Measurements from ENCODE around the gene YJU2.
A peak's percentile ranks its signal among the peaks of the same experiment; 100 is the strongest.
"Not testable (repeated sequence)": the region's sequence is repeated elsewhere in the genome, so short reads cannot be mapped to it uniquely, and the experiment has no call there.

YJU2 gene

DNA sequence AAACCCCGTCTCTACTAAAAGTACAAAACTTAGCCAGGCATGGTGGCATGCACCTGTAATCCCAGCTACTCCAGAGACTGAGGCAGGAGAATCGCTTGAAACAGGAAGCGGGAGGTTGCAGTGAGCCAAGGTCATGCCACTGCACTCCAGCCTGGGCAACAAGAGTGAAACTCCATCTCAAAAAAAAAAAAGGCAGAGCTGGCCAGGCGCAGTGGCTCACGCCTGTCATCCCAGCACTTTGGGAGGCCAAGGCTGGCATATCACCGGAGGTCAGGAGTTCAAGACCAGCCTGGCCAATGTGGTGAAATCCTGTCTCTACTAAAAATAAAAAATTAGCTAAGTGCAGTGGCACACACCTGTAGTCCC, 27.4 kb downstream of the YJU2 start:
- H3K4me3 Mint-ChIP-seq, H3K27ac Mint-ChIP-seq, H3K4me1 Mint-ChIP-seq, H3K9me3 Mint-ChIP-seq, ATAC-seq: not testable (repeated sequence)
- Mint-ChIP-seq H3K36me3 (peaks cover 18% of the 10 kb centered on the region), H3K27me3 (peaks cover 17% of the 10 kb centered on the region)

DNA sequence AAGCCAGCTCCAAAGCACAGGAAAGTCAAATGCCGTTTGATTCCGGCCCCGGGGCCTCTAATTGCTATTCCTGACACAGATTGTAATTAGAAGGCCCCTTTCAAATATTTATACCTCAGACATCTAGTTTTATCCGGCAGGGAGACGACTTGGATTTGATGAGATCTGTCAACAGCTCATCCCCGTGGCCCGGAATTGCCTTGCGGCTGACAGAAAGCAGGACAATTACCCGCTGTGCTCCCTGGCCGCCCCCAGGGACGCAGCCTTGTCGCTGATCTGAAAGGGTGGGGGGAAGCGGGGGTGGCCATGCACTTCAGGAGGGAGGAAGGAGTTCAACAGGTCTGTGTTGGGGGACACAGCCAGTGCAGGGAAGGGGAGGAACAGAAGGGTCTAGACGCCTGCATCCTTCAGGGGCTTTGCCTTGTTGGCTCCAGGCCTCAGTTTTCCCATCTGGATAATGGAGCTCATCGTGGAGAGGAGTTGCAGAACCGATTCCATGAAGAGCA, 30.4 kb downstream of the YJU2 start:
- Mint-ChIP-seq H3K27me3 (peaks cover 46% of the 10 kb centered on the region), H3K9me3 (no peaks in the 10 kb centered on the region), H3K36me3 (peaks cover 7% of the 10 kb centered on the region), H3K27ac (no peak overlapping the region), H3K4me3 (no peak overlapping the region), H3K4me1 (peaks cover 6% of the 10 kb centered on the region)
- ATAC-seq, result no peak

DNA sequence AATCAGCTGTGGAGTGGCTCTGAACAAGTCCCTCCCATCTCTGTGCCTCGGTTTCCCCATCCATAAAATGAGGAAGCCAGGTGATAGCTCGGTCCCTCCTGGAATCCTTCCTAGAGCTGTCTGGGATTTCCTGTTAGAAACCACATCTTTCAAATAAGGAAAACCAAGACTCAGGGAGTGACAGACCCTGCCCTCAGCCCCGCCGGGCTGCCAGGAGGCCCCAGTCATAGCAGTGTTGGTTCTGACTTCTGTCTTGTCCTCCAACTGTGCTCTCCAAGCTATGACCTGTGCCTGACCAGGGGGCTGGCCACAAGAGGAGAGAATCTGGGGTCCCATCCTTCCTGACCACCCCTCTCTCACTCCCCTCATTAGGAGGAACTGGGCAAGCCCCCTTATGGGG, 31.1 kb downstream of the YJU2 start:
- no peak for ATAC-seq
- H3K27ac Mint-ChIP-seq, result no peak overlapping the region

DNA sequence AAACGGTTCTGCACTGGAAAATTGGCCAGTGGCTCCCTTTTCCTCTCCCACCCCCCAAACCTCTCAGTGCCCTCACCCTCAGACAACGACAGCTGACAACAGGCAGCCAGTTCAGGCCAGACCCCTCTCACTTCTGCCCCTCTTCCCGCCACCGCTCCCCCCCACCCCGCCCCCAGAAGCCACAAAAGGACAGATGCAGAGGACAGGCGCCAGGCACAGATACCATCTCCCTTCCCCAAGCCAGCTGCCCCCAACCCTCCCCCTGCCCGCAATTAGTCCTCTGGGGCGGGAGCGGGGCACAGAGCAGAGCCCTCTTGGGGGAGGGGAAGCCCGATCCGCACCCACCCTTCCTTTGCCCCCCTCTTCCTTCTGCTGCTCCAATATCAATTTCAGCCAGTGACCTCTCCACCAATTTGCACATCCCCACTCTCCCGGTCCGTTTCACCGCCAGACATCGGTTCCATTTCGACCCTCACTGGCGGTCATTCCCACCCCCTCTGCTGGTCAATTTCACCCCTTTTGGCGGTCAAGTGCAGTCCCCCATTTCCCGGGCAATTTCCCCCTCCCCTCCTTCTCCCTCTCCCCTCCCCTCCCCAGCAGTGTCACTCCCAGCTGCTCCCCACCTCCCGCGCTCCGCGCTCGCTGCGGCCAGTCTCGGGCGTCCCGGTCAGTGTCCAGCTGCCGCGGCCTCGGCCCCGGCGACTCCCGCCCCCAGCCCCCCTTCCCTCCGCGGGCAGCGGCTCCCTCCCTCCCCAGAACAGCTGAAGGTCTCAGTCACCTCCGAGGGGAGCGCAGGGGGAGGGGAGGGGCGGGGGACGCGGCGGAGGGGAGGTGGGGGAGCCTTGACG, 31.8 kb downstream of the YJU2 start, which contains the start of gene SHD:
TSS of gene SHD (plus strand) at position 848 of the 848 bp plus-strand sequence. CDS start 798 bp downstream, outside the sequence.
- H3K4me3 Mint-ChIP-seq, result peak within 1 kb of the TSS; percentile 63
- no peaks in the 10 kb centered on the region for H3K9me3 Mint-ChIP-seq
- no peak within 1 kb of the TSS for H3K27ac Mint-ChIP-seq
- no peaks in the 10 kb centered on the region for H3K36me3 Mint-ChIP-seq
- H3K27me3 Mint-ChIP-seq, result peaks cover 55% of the 10 kb centered on the region
- no peak for ATAC-seq
- H3K4me1 Mint-ChIP-seq, result peaks cover 6% of the 10 kb centered on the region

More for the DNA sequence above, 31.1 kb downstream of the YJU2 start:
- H3K4me1 Mint-ChIP-seq, result peaks cover 6% of the 10 kb centered on the region
- no peak overlapping the region for H3K4me3 Mint-ChIP-seq
- H3K27me3 Mint-ChIP-seq, result peaks cover 54% of the 10 kb centered on the region
- H3K9me3 Mint-ChIP-seq, result no peaks in the 10 kb centered on the region
- peaks cover 2% of the 10 kb centered on the region for H3K36me3 Mint-ChIP-seq

DNA sequence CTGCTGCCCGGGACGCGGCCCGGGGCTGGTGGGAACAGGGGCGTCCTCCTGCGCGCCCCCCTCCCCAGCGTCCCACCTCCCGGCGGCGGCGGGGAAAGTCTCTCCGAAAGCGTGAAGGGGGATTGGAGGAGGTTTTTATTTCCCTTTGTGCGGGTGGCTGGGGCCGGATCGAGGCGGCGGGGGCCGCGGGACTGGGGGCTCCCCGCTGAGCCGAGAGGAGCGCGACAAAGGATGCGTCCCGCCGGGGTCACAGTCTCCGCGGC, 32.3 kb downstream of the YJU2 start:
- H3K27me3 Mint-ChIP-seq, result peaks cover 56% of the 10 kb centered on the region

DNA sequence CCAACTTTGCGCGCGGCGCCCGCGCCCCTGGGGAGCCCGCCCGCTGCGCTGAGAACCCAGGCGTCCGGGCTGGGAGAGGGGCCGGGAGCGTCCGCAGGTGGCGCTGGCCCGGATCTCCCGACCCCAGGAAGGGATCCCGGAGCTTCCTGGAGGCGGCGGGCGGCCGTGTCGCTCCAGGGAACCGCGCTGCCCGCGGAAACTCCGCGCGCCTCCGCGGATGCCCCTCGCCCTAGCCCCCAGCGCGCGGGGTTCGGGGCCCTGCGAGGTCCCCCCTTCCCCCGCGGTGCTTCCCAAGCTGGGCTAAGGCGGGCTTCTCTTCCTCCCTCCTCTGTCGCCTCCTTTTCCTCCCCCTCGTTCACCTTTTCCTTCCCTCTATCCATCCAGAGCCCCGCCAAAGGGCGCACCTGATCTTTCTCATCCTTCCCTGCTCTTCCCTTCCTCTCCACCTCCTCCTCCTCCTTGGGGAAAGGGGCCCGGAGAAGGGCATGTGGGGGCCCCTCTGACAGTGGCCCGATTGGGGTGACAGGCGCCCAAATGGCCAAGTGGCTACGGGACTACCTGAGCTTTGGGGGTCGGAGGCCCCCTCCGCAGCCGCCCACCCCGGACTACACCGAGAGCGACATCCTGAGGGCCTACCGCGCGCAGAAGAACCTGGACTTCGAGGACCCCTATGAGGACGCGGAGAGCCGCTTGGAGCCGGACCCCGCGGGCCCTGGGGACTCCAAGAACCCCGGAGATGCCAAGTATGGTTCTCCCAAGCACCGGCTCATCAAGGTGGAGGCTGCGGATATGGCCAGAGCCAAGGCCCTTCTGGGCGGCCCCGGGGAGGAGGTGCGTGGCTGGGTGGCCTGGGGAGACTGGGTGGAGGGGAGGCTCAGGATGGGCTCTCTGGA, 32.9 kb downstream of the YJU2 start:
- peak; percentile 54 for ATAC-seq
- Mint-ChIP-seq H3K4me1 (peaks cover 12% of the 10 kb centered on the region), H3K27ac (no peak overlapping the region), H3K9me3 (no peaks in the 10 kb centered on the region), H3K36me3 (no peaks in the 10 kb centered on the region), H3K27me3 (peaks cover 61% of the 10 kb centered on the region), H3K4me3 (peak overlapping the region; percentile 63)

More for the DNA sequence above, 32.3 kb downstream of the YJU2 start:
- Mint-ChIP-seq H3K36me3 (no peaks in the 10 kb centered on the region), H3K27ac (no peak overlapping the region), H3K4me3 (no peak overlapping the region), H3K9me3 (no peaks in the 10 kb centered on the region), H3K4me1 (peaks cover 6% of the 10 kb centered on the region)
- no peak for ATAC-seq

DNA sequence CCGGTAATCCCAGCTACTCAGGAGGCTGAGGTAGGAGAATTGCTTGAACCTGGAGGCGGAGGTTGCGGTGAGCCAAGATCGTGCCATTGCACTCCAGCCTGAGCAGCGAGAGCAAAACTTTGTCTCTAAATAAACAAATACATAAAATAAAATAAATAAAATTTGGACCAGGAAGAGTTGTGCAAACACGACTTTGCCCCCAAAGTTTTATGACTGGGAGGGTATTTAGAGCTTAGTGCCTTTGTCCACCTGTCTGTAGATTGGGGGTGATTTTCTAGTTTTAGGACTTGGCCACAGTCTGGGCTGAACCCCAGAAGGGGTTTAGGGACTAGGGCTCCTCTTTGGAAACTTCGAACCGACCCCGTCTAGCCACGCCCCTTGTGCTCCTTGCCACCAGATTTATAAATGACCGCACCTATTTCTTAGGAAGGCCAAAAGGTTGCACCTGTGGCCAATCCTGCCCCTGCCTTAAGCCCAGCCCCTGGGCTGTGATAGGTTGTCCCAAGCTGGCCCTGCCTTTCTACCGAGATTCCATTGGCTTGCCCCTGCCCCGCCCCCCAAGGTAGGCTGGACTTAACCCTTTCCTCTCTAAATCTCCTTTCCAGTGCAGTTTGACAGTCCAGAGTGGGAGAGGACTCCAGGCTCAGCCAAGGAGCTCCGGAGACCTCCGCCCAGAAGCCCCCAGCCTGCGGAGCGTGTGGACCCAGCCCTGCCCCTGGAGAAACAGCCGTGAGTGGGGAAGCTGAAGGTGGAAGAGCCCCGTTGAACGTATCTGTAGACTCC, 37.5 kb downstream of the YJU2 start:
- peaks cover 77% of the 10 kb centered on the region for H3K27me3 Mint-ChIP-seq
- no peak overlapping the region for H3K4me3 Mint-ChIP-seq
- H3K9me3 Mint-ChIP-seq, result no peaks in the 10 kb centered on the region
- no peak overlapping the region for H3K27ac Mint-ChIP-seq
- no peaks in the 10 kb centered on the region for H3K36me3 Mint-ChIP-seq
- peaks cover 12% of the 10 kb centered on the region for H3K4me1 Mint-ChIP-seq
- peak; percentile 53 for ATAC-seq

DNA sequence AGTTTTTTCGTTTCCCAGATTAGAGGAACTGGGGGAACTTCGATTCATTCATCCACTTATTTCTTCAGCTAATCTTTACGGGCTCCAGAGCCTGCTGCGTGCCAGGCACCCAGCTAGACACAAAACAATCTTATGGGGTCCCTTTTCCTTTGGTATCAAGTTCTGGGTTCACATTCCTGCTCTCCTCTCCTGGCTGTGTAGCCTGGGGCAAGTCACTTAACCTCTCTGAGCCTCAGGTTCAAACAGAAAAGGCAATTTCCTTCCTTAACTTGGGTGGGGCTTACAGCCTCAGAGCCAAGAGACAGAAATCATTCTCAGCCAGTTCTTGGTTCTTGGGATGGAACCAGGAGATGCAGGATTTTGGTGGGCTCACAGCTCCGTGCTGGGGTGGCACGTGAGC, 38.1 kb downstream of the YJU2 start:
- Mint-ChIP-seq H3K4me3 (no peak overlapping the region), H3K36me3 (no peaks in the 10 kb centered on the region), H3K9me3 (no peaks in the 10 kb centered on the region), H3K4me1 (peaks cover 8% of the 10 kb centered on the region), H3K27me3 (peaks cover 70% of the 10 kb centered on the region), H3K27ac (no peak overlapping the region)
- no peak for ATAC-seq

DNA sequence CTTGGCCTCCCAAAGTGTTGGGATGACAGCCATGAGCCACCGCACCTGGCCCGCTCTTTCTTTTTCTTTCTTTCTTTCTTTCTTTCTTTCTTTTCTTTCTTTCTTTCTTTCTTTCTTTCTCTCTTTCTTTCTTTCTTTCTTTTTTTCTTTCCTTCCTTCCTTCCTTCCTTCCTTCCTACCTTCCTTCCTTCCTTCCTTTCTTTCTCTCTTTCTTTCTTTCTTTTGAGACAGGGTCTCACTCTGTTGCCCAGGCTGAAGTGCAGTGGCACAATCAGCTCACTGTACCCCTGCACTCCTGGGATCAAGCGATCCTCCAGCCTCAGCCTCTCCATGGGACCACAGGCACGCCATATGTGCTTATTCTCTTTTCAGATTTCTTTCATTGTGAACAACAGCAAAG, 39.3 kb downstream of the YJU2 start:
- H3K9me3 Mint-ChIP-seq, H3K4me3 Mint-ChIP-seq, H3K36me3 Mint-ChIP-seq, ATAC-seq, H3K4me1 Mint-ChIP-seq, H3K27ac Mint-ChIP-seq: not testable (repeated sequence)
- H3K27me3 Mint-ChIP-seq, result peaks cover 59% of the 10 kb centered on the region

DNA sequence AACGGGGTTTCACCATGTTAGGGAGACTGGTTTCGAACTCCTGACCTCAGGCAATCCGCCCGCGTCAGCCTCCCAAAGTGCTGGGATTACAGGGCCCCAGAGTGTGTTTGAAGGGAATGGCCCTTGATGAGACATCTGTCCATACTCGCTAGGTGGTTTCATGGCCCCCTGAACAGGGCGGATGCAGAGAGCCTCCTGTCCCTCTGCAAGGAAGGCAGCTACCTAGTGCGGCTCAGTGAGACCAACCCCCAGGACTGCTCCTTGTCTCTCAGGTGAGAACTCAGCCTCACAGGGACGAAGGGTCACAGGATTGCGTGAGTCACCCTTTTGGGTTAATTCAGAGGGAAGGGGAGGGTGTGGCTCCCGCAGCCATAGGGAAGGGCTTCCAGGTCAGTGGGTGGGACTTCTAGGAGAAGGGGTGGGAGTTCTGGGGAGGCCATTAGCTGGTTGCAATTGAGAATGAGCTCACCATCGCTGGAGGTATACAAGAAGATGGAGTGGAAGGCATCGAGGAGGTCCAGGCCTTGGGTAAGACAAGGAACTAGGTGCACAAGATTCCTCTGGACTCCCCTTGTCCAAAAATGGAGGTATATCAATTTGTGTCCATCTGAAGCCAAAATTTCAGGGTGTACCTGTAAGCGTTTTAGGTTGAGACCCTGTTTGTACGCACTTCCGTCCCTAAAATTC, 41.4 kb downstream of the YJU2 start:
- Mint-ChIP-seq H3K9me3 (no peaks in the 10 kb centered on the region), H3K36me3 (no peaks in the 10 kb centered on the region), H3K4me1 (peaks cover 6% of the 10 kb centered on the region), H3K27ac (no peak overlapping the region), H3K27me3 (peaks cover 39% of the 10 kb centered on the region), H3K4me3 (no peak overlapping the region)
- no peak for ATAC-seq

DNA sequence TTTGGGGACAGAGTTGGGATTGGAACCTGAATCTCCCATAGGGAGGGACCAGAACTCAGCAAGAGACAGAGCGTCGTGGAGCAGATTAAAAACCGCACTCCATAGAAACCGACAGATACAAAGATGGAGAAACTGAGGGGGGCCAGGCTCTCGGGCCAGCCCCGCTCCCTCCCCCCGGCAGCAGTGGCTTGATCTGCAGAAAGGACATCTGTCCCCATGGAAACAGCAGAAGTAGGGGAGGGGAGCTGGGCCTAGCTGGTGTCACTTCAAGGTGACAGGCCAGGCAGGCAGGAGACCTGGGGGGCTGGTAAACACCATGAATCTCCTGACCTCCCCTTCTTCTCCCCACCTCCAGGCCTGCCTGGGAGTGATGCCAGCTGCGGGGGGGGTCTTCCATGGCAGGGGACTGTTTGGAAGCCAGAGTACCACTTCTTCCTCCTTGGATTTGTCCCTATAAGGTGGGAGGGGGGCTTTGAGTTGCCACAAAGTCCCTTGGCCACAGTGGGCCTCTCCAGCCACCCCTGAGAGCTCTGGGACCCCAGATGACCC, 44.4 kb downstream of the YJU2 start:
- no peak for ATAC-seq
- Mint-ChIP-seq H3K27ac (no peak overlapping the region), H3K4me3 (no peak overlapping the region), H3K27me3 (peaks cover 43% of the 10 kb centered on the region), H3K9me3 (no peaks in the 10 kb centered on the region), H3K4me1 (no peaks in the 10 kb centered on the region), H3K36me3 (no peaks in the 10 kb centered on the region)

DNA sequence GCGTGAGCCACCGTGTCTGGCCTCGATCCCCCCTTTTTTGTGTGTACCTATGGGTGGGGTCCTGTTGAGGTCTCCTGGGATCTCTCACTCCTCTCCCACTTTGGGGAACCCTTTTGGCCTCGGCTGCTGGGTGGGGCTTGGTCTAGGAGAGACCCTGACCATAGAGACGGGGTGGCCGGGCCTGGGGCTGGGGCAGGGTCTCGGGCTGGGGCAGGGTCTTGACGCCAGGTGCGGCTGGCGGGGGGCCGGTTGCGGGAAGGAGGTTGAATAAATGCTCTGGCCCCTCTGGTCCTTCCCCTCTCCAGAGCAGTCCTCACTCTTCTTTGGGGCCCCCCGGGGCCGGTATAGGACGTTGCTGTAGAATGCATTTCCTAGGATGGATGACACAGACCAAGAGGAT, 45.6 kb downstream of the YJU2 start:
- Mint-ChIP-seq H3K4me1 (peaks cover 5% of the 10 kb centered on the region), H3K4me3 (no peak overlapping the region), H3K27ac (no peak overlapping the region), H3K36me3 (no peaks in the 10 kb centered on the region), H3K27me3 (peaks cover 38% of the 10 kb centered on the region), H3K9me3 (no peaks in the 10 kb centered on the region)
- ATAC-seq, result no peak

DNA sequence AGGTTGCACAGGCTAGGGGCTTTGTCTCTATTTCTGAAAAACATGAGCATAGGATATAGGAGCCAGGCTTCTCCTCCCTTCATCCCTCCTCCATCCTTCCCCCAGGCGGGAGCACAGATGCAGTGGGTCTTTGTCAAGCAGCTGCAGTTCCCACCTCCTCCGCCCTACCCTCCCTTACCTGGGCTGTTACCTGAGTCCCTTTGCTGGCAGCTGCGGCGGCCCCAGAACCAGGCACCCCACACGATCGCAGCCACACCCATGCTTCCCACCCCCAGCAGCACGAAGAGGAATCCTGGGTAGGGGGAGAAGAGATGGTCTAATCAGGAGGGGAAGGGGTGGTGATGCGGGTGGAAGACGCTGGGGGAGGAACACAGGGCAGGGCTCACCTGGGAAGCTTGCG, 47.5 kb downstream of the YJU2 start:
- Mint-ChIP-seq H3K9me3 (no peaks in the 10 kb centered on the region), H3K4me3 (no peak overlapping the region), H3K4me1 (peaks cover 5% of the 10 kb centered on the region), H3K36me3 (no peaks in the 10 kb centered on the region), H3K27me3 (peaks cover 26% of the 10 kb centered on the region), H3K27ac (no peak overlapping the region)
- no peak for ATAC-seq

DNA sequence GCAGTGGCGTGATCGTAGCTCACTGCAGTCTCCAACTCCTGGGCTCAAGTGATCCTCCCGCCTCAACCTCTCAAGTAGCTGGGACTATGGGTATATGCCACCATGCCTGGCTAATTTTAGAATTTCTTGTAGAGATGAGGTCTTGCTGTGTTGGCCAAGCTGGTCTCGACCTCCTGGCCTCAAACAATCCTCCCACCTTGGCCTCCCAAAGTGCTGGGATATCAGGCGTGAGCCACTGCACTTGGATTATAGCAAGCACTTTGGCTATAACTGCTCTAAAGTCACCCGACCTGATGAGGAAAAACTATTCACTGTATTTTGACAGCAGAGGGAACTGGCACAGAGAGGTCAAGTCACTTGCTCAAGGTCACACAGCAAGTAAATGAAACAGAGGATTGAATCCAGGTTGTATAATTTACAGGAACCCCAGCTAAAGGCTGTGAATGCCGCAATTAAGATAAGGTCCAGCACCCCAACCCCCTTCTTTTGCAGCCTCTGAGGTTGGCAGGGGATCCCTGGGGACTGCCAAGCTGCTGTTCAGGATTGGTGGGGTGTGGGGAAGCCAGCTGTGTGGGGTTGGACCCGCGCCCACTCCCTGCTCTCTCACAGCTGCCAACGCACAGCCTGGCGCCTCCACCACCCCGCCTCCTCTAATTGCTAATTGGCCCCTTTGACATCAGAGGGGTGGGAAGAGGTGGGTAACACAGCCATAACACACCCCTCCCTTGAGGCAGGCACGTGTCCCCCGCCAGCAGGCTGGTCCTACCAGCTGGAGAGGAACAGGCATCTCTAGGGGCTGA, 49.3 kb downstream of the YJU2 start:
- H3K27ac Mint-ChIP-seq, result no peak overlapping the region
- ATAC-seq, result no peak
- no peaks in the 10 kb centered on the region for H3K36me3 Mint-ChIP-seq
- H3K4me3 Mint-ChIP-seq, result no peak overlapping the region
- H3K27me3 Mint-ChIP-seq, result peaks cover 37% of the 10 kb centered on the region
- peaks cover 5% of the 10 kb centered on the region for H3K4me1 Mint-ChIP-seq
- H3K9me3 Mint-ChIP-seq, result no peaks in the 10 kb centered on the region

Data from stimulated activated memory B cell treated with anti-CD40 and anti-IgM and Interleukin-4, amounts not matched to agents 10 μg/mL and 1 μg/mL and 100 μg/mL, for 72 hours (primary cell).